Right lobe of liver (tissue), 4 donors: ENCODE results near the gene PLEKHG3.

Experiments
- POLR2A ChIP-seq: fragments of 450-650 bp; IDR thresholded peaks from one replicate; pipeline ENCODE4 v1.6.1; 2017; ENCODE audit warnings: antibody characterized with exemption, mild to moderate bottlenecking
- TF ChIP-seq, protein P1 (sequence below), 4 donors: fragments of 200-600 bp in 3 of 4; fragments of 450-650 bp in 1 of 4; IDR thresholded peaks; one replicate each; pipeline versions ENCODE4 v1.5.1 to v1.8.0; 2016 to 2022; ENCODE audit warnings: antibody characterized with exemption in 4 of 4, mild to moderate bottlenecking in 2 of 4
- donor health status: DM: no; HTN: no; CAD: no.
- donor health status: DM: no; HTN: no; CAD: no.
- donor health status: DM: no; HTN: yes; CAD: no.

DNA sequence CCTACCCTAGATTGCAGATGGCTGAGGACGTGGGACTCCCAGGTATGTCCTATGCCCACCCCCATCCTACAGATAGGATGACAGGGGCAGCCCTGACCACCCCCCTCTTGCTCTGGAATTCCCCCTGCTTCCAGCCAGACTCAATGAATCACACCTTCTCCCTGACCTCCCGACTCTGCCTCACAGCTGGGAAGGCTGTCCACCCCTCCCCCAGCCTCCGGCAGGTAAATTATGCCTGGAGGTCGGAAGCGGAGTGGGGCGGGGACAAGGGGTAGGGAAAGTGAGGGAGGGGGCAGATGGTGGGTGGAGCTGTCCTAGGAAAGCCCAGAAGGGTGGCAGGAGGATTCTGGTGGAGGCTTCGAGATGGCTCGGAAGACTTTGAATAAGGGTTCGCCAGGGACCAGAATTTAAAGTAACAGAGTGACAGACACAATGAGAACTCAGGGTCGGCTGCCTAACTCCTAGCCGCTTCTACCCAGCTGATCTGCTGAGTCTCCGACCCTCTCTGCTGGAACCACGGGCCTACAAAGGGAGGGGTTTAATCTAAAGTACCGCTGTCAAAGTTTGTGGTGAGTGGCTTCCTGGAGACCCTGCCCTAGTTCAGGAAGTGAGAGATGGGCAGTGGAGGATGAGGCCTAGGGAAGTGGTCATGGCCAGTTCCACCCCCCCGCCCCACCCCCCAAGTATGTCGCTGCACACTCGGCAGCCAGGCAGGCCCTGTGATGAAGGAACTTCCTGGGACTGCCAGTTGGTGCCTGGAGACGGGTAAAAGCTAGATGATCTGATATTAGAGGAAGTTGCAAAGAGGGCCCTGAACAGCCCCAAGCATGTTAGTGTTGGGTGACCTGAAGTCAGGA lies 4.2 kb downstream of the PLEKHG3 start:
- TF ChIP-seq POLR2A = no peak
- TF ChIP-seq, protein P1, sequence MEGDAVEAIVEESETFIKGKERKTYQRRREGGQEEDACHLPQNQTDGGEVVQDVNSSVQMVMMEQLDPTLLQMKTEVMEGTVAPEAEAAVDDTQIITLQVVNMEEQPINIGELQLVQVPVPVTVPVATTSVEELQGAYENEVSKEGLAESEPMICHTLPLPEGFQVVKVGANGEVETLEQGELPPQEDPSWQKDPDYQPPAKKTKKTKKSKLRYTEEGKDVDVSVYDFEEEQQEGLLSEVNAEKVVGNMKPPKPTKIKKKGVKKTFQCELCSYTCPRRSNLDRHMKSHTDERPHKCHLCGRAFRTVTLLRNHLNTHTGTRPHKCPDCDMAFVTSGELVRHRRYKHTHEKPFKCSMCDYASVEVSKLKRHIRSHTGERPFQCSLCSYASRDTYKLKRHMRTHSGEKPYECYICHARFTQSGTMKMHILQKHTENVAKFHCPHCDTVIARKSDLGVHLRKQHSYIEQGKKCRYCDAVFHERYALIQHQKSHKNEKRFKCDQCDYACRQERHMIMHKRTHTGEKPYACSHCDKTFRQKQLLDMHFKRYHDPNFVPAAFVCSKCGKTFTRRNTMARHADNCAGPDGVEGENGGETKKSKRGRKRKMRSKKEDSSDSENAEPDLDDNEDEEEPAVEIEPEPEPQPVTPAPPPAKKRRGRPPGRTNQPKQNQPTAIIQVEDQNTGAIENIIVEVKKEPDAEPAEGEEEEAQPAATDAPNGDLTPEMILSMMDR (IDR thresholded peaks at IDR 0.05) = no peak
